H7 (cell line): ENCODE measurements around the gene ZFR2. TPM values are rescaled to one million over a fixed set of nuclear protein-coding genes. Genes with fewer than 3 reads are reported as not detected.

Experiments used
- DNase-seq: peaks from one replicate; pipeline ENCODE4 v3.0.0; 2012
- H3K27me3 ChIP-seq: 2 replicates; pipeline ENCODE4 v1.6.0; 2011; ENCODE audit warnings: mild to moderate bottlenecking, low read length; ENCODE audit not compliant: control insufficient read depth, insufficient read depth
- H3K36me3 ChIP-seq: replicated peaks from 2 replicates; pipeline ENCODE4 v1.5.1; 2011; ENCODE audit warnings: low read length; ENCODE audit not compliant: control insufficient read depth, insufficient read depth
- H3K4me3 ChIP-seq: 2 replicates; pipeline ENCODE4 v1.5.1; 2011; ENCODE audit warnings: low read depth, mild to moderate bottlenecking, control low read depth, low read length, moderate library complexity; ENCODE audit not compliant: insufficient read depth
- total RNA-seq: library from RNA; depleted of rRNA; stranded (reverse); fragments of >200 nt; shearing (Covaris generic); gene quantifications from 2 replicates; pipeline ENCODE4 v1.2.3, GENCODE V29; 2014

ZFR2 gene
- total RNA-seq, 1 experiment from 2014 or later = 36.1 TPM

GRCh38 chr19:3776479-3777040 lies 92.3 kb downstream of the ZFR2 start:
- no peak overlapping the region for H3K4me3 ChIP-seq
- no peaks in the 10 kb centered on the region for H3K36me3 ChIP-seq
- H3K27me3 ChIP-seq = no peaks in the 10 kb centered on the region
- no peak for DNase-seq

DNA sequence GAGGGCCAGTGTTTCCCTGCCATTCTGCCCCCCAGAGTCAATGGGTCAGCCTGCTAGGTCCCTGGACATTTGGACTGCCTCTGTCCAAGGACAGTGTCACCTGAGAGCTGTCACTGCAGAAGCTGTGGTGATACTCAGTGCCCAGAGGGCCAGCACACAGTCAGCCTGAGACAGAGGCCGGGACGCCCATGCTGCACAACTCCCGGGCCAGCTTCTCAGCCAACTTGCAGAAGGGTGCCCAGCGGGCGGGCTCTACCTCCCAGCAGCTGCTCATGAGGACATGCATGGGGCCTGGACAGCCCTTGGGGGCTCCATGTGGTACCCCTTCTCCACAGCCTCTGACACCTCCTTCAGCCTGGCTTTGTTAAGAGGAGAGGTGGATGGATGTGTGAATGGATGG lies 93.0 kb downstream of the ZFR2 start:
- Histone ChIP-seq H3K4me3 (no peak overlapping the region), H3K27me3 (no peaks in the 10 kb centered on the region), H3K36me3 (no peaks in the 10 kb centered on the region)
- peak; percentile 36 for DNase-seq

DNA sequence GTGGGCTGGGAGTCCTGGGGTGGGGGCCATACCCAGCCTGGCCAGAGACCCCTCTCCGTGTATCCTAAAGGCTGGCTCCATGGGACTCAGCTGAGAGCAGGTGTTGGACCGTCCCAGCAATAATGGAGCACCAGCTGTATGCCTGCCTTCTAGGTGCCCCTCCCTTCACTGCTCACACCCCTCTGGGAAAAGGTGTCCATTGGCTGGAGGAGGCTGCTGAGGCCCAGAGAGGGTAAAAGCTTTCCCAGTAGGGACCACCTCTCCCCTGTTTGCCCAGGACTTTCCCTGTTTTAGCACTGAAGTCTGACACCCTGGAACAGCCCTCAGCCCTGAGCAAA lies 93.5 kb downstream of the ZFR2 start:
- no peaks in the 10 kb centered on the region for H3K27me3 ChIP-seq
- H3K36me3 ChIP-seq = no peaks in the 10 kb centered on the region
- H3K4me3 ChIP-seq = no peak overlapping the region
- peak; percentile 36 for DNase-seq

DNA sequence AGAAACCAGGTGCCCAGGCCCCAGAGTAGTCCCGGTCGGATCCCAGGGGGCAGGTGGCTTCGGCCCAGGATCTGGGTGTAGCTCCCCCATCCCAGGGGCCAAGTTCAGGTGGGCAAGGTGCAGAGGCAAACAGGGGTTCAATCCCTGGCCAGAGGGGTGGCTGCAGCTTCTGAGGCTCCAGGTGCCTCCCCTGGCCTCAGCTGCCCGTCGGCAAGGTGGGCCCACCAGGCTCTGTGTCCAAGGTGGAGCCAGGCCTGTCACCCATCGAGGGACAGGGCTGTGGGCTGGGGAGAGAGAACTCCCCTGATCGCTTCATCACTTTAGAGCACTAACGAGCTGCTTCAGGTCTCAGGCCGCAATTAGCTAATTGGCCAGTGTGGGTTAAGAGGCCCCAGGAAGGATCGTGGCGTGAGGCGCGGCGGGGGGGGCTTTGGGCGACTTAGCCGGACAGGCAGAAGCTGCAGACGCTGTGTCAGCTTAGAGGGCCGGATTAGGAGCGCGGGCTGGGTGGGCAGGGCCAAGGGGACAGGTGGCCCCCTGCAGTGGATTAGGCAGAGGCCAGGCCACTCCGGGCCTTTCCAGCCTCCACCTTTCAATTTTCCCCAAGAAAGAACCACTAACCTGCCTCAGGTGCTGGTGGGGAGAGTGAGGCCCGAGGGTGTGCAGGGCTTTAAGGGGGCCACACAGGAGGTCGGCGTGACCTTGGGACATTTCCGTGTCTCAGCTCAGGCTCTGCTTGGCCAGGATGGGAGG lies 94.0 kb downstream of the ZFR2 start:
- H3K36me3 ChIP-seq = no peaks in the 10 kb centered on the region
- DNase-seq = peak; percentile 74
- H3K4me3 ChIP-seq = no peak overlapping the region
- H3K27me3 ChIP-seq = no peaks in the 10 kb centered on the region

- H3K36me3 ChIP-seq = no peaks in the 10 kb centered on the region
- H3K4me3 ChIP-seq = no peak overlapping the region
- H3K27me3 ChIP-seq = no peaks in the 10 kb centered on the region
- peak; percentile 55 for DNase-seq
Measured at GRCh38 chr19:3773814-3774515, 94.9 kb downstream of the ZFR2 start.

GRCh38 chr19:3771906-3772455 lies 96.9 kb downstream of the ZFR2 start, which contains the start of gene RAX2:
TSS of gene RAX2 (minus strand) at chr19:3772228. CDS start at chr19:3771742, 486 bp downstream.
- Histone ChIP-seq H3K27me3 (no peaks in the 10 kb centered on the region), H3K36me3 (no peaks in the 10 kb centered on the region), H3K4me3 (no peak within 1 kb of the TSS)
- DNase-seq = peak; percentile 75

GRCh38 chr19:3771000-3771905 lies 97.6 kb downstream of the ZFR2 start:
- DNase-seq = peak; percentile 76
- H3K4me3 ChIP-seq = no peak overlapping the region
- no peaks in the 10 kb centered on the region; the same call in 1 of the 2 replicates for H3K36me3 ChIP-seq
- no peaks in the 10 kb centered on the region for H3K27me3 ChIP-seq

GRCh38 chr19:3770136-3770999 lies 98.5 kb downstream of the ZFR2 start:
- DNase-seq = peak; percentile 84
- no peaks in the 10 kb centered on the region; the same call in 1 of the 2 replicates for H3K36me3 ChIP-seq
- H3K27me3 ChIP-seq = no peaks in the 10 kb centered on the region
- H3K4me3 ChIP-seq = no peak overlapping the region

DNA sequence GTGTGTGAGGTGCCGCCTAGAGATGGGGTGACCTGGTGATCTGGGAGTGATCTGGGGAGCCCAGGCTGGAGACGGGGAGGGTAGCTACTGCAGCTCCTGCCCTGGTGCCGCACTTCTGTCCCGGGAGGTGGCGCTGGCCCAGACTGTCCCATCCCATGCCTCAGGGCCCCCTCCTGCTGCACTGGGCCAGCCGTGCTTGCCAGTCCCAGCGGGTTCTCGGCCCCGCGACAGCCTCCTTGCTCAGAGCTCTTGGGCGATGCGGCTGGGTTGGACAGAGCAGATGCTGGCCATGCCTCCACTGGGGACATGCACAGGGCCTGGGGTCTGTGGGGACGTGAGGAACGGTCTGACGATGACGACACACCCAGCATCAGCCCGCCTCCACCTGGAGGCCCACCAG lies 99.3 kb downstream of the ZFR2 start:
- no peaks in the 10 kb centered on the region; the same call in 1 of the 2 replicates for H3K36me3 ChIP-seq
- H3K27me3 ChIP-seq = no peaks in the 10 kb centered on the region
- H3K4me3 ChIP-seq = no peak overlapping the region
- peak; percentile 68 for DNase-seq

DNA sequence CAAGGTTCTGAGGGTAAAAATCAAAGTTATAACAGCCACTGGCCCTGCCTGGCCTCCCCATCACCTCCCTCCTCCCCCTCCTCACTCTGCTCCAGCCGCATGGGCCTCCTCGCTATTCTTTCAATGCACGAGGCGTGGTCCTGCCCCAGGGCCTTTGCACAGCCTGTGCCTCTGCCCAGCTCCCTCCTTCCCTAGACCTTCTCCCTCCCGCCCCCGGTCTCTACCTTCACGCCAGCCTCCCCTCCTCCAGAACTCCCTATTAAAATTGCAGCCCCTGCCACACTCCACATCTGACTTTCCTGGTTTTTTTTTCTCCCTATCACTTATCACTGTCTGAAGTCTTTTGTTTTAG lies 100.1 kb downstream of the ZFR2 start:
- no peaks in the 10 kb centered on the region for H3K27me3 ChIP-seq
- no peak for DNase-seq
- H3K36me3 ChIP-seq = no peaks in the 10 kb centered on the region; the same call in 1 of the 2 replicates
- no peak overlapping the region for H3K4me3 ChIP-seq

- peak; percentile 52 for DNase-seq
- no peaks in the 10 kb centered on the region for H3K27me3 ChIP-seq
- no peak overlapping the region for H3K4me3 ChIP-seq
- no peaks in the 10 kb centered on the region; the same call in 1 of the 2 replicates for H3K36me3 ChIP-seq
Measured at GRCh38 chr19:3768015-3768747, 100.7 kb downstream of the ZFR2 start.

GRCh38 chr19:3767050-3767449 lies 101.8 kb downstream of the ZFR2 start:
- H3K27me3 ChIP-seq = no peaks in the 10 kb centered on the region
- H3K4me3 ChIP-seq = no peak overlapping the region
- H3K36me3 ChIP-seq = no peaks in the 10 kb centered on the region; the same call in 1 of the 2 replicates
- DNase-seq = peak; percentile 34

- Histone ChIP-seq H3K4me3 (no peak overlapping the region), H3K36me3 (no peaks in the 10 kb centered on the region; the same call in 1 of the 2 replicates), H3K27me3 (no peaks in the 10 kb centered on the region)
- no peak for DNase-seq
Measured at GRCh38 chr19:3766520-3766919, 102.3 kb downstream of the ZFR2 start.
